GM23248 (cell line): ENCODE data around the gene BTN3A1.

ENCODE experiments used
- EZH2 ChIP-seq: fragments of 200-600 bp; sonication (generic); IDR thresholded peaks from 2 replicates; pipeline ENCODE4 v1.6.1; 2018; ENCODE audit warnings: antibody characterized with exemption, mild to moderate bottlenecking; ENCODE audit not compliant: insufficient read depth, poor library complexity, severe bottlenecking
- EZH2phosphoT487 ChIP-seq: fragments of 200-600 bp; sonication (generic); IDR thresholded peaks from 2 replicates; pipeline ENCODE4 v1.6.1; 2018; ENCODE audit warnings: antibody characterized with exemption, moderate library complexity, mild to moderate bottlenecking, low read depth; ENCODE audit not compliant: insufficient read depth

GRCh38 chr6:26362836-26363220 is 39.2 kb upstream of the BTN3A1 start:
- TF ChIP-seq EZH2phosphoT487 (no peak), EZH2 (no peak)
